HG02798 (cell line): ENCODE measurements around the gene WDR7.
"Not testable (repeated sequence)": the region's sequence is repeated elsewhere in the genome, so short reads cannot be mapped to it uniquely, and the experiment has no call there.

Experiments used
- ATAC-seq: cut with Tn5 transposase; IDR thresholded peaks from one replicate; pipeline ENCODE4 v1.9.1; 2021; ENCODE audit warnings: mild to moderate bottlenecking; ENCODE audit not compliant: unreplicated experiment, poor library complexity

The WDR7 gene

GRCh38 chr18:56652802-56653201, 1.6 kb downstream of the WDR7 start:
- ATAC-seq: no peak

DNA sequence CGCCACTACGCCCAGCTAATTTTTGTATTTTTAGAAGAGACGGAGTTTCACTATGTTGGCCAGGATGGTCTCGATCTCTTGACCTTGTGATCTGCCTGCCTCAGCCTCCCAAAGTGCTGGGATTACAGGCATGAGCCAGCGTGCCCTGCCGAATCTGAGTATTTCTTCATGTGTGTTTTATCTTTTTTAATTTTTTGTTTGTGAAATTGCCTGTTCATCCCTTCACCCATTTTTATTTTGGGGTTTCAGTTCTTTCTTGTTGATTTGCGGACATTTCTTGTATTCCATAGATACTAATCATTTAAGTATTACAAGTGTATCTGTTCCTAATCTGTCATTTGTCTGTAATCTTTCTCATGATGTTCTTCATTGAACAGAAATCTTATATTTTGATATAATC, 3.1 kb downstream of the WDR7 start:
- ATAC-seq: not testable (repeated sequence)

DNA sequence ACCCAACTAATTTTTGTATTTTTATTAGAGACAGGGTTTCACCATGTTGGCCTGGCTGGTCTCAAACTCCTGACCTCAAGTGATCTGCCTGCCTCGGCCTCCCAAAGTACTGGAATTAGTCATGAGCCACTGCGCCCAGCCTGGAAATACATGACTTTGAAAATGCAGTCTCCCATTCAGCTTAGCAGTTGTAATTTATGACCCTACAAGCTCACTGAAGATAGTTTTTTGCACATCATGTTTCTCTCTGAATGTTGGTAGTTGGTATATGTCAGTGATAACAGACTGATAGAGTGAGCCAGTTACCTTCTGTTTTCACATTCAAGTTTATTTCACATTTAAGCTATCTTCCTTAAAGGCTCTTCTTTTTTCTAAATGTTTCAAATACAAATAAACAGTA, 7.1 kb downstream of the WDR7 start:
- ATAC-seq: no peak

DNA sequence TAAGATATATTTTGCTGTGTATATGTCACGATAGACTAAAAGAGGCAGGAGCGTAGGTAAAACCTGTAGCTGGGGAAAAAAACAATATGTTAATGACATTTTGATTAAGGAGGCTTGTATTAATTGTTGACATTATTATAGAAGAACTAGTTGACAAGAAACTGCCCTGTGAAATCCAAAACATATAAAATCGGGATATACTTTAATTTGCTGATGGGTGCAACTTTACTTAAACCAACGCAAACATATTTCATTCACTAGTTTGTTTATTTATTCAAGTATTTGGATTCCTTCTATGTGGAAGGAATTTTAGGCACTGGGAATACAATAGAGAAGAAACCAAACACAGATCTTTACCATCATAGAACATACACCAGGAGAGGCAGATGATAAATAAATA, 8.0 kb downstream of the WDR7 start:
- ATAC-seq: no peak

GRCh38 chr18:56660655-56661054, 9.5 kb downstream of the WDR7 start:
- no peak for ATAC-seq

- no peak for ATAC-seq
Measured at GRCh38 chr18:56661360-56662062, 10.4 kb downstream of the WDR7 start.

DNA sequence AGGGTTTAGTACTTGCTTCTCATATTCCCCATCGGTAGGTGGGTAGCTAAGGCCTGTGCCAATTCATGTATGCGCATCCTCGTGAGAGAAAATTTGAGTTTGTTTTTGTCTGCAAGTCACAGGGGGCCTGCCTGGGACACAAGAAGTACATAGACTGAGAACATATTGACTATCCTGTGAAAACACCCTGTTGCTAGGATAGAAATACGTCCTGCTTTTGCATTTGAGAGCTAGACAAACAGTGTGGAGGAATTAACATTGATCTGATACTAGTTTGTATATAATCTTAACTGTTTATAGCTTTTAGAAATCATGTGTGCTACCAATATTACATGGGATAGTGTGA, 10.9 kb downstream of the WDR7 start:
- no peak for ATAC-seq

DNA sequence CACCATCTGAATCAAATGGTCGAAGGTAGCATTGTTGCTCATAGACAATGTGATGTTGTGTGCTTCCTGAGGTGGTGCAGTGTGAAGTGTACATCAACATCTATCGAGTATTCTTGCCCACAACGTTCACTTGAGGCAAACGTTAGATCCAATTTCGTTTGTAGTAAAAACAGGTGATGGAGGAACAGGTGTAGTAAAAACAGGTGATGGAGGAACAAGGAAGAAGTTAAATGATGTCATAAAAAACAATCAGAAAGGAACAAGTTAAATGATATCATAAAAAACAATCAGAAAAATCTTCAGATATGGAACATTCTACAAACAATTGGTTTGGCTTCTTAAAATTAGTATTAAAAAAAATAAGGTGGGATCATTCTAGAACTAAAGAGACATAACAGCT, 11.3 kb downstream of the WDR7 start:
- ATAC-seq: no peak

- ATAC-seq: no peak
Measured at GRCh38 chr18:56662902-56663301, 11.7 kb downstream of the WDR7 start.

- ATAC-seq: no peak
Measured at GRCh38 chr18:56672391-56672790, 21.2 kb downstream of the WDR7 start.

DNA sequence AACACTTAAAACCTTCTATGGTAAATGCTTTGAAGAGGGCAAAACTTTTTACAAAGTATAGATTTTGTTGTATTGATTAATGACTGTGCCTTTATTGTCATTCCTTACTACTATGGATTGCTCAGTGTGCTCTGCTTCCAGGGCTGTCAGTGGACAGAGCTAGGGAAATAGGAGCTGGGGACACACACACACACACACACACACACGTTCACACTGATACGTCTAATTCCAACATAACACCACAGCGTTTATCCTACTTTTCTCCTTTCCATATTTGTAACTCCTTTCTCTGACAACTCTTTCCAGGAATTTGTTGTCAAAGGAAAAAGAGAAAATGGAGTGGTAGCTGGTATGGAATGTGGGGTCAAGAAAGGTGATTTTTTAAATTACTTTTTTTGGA, 21.8 kb downstream of the WDR7 start:
- no peak for ATAC-seq

DNA sequence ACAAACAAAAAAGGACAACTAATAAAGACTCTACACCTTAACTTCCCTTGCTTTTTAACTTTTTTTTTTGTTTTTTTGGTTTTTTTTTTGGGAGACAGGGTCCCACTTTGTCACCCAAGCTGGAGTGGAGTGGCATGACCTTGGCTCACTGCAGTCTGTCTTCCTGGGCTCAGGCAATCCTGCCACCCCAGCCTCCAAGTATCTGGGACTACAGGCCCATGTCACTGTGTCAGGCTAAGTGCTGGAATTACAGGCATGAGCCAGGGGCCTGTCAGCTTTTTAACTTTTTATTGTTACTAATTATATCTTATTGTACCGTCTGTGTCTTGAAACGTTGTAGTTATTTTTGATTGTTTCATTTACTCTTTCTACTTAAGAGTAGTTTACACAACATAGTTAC, 25.5 kb downstream of the WDR7 start:
- no peak for ATAC-seq

GRCh38 chr18:56678836-56679565, 27.8 kb downstream of the WDR7 start:
- no peak for ATAC-seq

DNA sequence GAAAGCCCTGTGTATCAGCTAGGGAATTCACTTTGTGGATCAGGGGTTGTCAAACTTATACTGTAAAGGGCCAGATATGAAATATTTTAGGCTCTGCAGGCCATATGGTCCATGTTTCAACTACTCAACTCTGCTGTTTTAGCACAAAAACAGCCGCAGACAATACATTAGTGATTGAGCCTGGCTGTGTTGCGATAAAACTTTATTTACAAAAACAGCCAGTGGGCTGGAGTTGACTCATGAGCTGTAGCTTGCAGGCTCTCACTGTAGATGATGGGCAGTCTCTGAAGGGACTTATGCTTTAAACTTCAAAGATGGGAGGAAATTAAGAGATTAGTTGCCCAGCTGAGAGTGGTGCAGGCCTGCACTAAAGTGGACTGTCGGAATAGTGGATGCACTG, 33.1 kb downstream of the WDR7 start:
- ATAC-seq: no peak

DNA sequence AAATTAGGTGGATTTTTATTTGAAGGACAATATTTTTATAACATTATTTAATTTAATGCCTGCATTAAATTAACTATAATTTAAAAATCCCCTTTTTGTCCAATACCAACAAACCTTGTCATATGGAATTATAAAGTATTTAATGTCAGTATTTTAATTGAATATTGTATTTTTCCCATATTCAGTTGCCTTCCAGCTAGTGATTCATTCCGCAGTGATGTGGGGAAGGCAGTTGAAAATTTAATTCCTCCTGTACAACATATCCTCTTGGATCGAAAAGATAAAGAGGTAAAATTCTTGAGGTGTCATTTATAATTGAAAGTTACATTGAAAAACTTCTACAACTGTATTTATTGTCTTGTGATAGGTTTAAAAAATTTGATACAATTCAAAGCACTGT, 40.4 kb downstream of the WDR7 start:
- no peak for ATAC-seq

DNA sequence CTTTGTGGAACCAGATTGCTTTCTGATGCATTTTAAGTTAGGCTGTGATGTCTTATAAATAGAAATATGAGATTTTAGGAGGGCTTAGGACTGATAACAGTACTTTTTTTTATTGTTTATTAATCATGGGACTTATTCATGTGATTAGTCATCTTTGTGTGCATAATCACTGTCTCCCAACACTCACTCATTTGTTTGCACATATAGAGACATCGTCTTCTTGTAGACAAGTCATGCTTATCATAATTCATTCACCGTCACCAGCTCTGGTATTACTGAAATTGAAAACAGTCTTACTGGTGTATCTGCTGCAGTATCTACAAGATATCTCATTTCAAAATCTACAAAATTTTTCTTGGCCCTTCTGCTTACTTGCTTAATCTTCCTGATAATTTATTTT, 45.8 kb downstream of the WDR7 start:
- ATAC-seq: no peak

DNA sequence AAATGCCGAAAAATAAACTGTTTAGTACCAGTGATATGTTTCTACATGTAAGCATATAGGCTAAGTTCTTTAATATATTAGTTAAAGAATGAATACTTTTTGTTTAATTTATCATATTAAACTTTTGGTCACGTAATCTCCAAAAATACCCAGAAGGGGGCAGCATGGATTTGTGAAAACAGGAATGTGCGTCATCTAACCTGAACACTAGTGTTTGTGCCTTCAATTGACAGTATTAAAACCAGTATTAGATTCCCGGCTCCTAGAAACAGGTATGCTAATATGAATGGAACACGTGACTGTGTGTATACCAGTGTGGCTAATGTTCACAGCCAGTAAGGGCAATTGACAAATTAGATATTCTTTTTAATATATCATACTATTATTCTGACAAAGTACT, 51.8 kb downstream of the WDR7 start:
- ATAC-seq: peak; percentile 50

DNA sequence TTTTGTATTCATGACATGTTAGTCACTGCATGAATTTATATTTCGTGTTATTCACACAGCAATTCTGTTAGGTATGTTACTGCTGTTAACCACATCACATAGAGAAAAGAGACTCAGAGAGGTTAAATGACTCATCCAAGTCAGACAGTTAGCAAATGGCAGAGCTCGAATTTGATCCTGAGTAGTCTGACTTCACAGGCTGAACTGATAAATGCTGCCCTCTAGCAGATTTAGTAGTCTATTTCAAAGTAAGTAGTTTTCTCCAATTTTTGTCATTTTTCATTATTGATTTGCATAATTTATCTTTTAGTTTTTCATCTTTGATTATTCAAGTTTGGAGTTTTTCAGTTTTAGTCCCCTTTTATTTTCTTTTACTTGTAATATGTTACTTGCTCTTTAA, 58.3 kb downstream of the WDR7 start:
- peak; percentile 97 for ATAC-seq

GRCh38 chr18:56711708-56712445, 60.7 kb downstream of the WDR7 start:
- ATAC-seq: no peak

DNA sequence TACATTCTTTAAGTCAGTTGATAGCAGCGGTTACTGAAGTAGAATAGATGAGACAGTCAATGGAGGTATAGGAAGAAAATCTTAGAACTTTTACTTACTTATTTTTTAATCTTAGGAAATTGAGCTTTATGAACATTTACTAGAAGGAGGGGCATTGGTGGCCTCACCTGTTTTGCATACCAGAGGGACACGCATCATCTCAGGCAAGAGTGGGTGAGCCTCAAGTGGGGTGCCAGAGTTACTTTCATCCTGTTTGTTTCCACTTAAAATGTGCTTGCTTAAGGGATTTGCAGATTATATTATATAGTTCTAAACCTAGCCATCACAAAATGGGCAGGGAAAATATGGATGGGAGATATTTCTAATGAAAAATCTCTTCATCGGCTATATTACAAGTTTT, 61.6 kb downstream of the WDR7 start:
- no peak for ATAC-seq

GRCh38 chr18:56715121-56715520, 64.0 kb downstream of the WDR7 start:
- no peak for ATAC-seq
